Stimulated activated CD4-positive, alpha-beta T cell treated with anti-CD3 and anti-CD28 coated beads, Interleukin-1b, Interleukin-23, amount 100 ng/mL, for 4 hours (primary cell): Measurements from ENCODE around the gene RETN.

Source experiments
- DNase-seq, 2 donors: peaks; one replicate each; pipeline ENCODE4 v3.0.0-alpha.2; 2020; ENCODE audit warnings: low read depth in 2 of 2

The RETN gene

GRCh38 chr19:7706188-7706954, 37.5 kb downstream of the RETN start:
- DNase-seq, result no peak

DNA sequence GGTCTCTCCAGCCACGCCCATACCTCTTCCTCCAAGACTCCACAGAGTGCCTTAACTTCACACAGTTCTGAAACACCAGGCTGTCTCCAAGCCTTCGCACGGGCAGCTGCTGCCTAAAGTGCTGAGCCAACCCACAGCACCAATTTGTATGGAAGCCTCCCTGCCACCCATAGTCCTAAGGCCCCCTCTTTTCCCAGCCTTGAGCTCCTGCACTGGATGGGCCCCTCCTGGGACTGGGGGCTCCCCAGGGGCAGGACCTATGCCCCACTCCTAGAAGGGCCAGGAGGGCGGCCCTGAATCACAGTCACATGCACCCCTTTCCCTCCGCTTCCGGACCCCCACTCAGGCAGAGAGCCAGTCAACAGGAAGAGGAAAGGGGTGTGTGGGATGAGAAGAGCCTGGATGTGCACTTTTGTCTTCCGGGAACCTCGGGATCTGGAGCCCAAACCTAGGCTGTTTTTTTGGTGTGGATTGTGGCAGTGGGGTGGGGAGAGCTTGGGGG, 38.2 kb downstream of the RETN start:
- no peak for DNase-seq

GRCh38 chr19:7709932-7710460, 41.1 kb downstream of the RETN start:
- no peak for DNase-seq

- DNase-seq, result no peak
Observed at GRCh38 chr19:7710616-7711015, 41.8 kb downstream of the RETN start.

DNA sequence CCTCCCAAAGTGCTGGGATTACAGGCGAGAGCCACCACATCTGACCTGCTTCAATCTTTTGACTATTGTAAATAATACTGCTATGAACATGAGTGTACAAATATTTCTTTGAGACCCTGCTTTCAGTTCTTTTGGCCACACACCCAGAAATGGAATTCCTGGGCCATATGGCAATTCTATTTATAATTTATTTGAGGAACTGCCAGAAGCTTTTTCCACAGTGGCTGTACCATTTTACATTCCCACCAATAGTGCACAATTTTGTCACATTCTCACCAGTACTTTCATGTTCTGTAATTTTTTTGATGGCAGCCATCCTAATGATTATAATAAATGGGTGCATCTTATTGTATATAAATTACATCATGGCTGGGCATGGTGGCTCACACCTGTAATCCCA, 46.8 kb downstream of the RETN start:
- no peak for DNase-seq

GRCh38 chr19:7716762-7717161, 47.9 kb downstream of the RETN start:
- no peak for DNase-seq

- DNase-seq, result no peak
Observed at GRCh38 chr19:7718668-7719067, 49.8 kb downstream of the RETN start.
